Measurements from ENCODE around the gene RRP1B.

Gene RRP1B

GRCh38 chr21:43728467-43729390 is 69.4 kb downstream of the RRP1B start:
- DNase-seq: peak; percentile 100

- DNase-seq: no peak
Measured at GRCh38 chr21:43731476-43731875, 72.1 kb downstream of the RRP1B start.

GRCh38 chr21:43731891-43732711 is 72.7 kb downstream of the RRP1B start:
- peak; percentile 15 for DNase-seq

GRCh38 chr21:43733060-43733459 is 73.7 kb downstream of the RRP1B start:
- peak; percentile 39 for DNase-seq

GRCh38 chr21:43733529-43734071 is 74.2 kb downstream of the RRP1B start:
- DNase-seq: peak; percentile 82

- DNase-seq: no peak
Measured at GRCh38 chr21:43734131-43734927, 75.0 kb downstream of the RRP1B start.

GRCh38 chr21:43734928-43735229 is 75.5 kb downstream of the RRP1B start:
- no peak for DNase-seq

- DNase-seq: no peak
Measured at GRCh38 chr21:43735236-43736091, 76.1 kb downstream of the RRP1B start.

GRCh38 chr21:43736224-43736883 is 77.0 kb downstream of the RRP1B start:
- peak; percentile 18 for DNase-seq

- no peak for DNase-seq
Measured at GRCh38 chr21:43737158-43737950, 78.0 kb downstream of the RRP1B start.

- peak; percentile 42 for DNase-seq
Measured at GRCh38 chr21:43739621-43740435, 80.5 kb downstream of the RRP1B start.

- DNase-seq: no peak
Measured at GRCh38 chr21:43740497-43741156, 81.3 kb downstream of the RRP1B start.

- no peak for DNase-seq
Measured at GRCh38 chr21:43741423-43742096, 82.2 kb downstream of the RRP1B start.

- no peak for DNase-seq
Measured at GRCh38 chr21:43743947-43744346, 84.6 kb downstream of the RRP1B start.

GRCh38 chr21:43744725-43745124 is 85.4 kb downstream of the RRP1B start:
- no peak for DNase-seq

Measured in inflammatory macrophage treated with lipopolysaccharide for 4 hours (primary cell).